ENCODE measurements around the gene OCA2.

Gene OCA2

DNA sequence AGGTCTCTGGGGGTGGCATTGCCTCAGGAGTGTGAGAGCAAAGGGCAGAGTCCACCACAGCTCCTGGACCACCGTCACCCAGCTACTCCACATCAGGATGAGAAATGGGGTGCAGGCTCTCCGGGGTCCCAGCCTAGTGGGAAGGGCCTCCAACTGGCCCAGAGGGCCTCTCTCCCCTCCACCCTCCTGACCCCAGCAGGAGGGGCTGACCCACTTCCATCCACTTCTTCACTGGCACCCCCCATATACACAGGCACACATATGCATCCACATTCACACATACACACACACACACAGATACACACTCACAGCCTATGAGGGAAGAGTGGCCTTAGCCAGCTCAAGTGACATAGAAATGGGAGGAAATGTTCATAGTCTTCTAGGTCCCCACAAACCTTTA lies 286.0 kb downstream of the OCA2 start:
- TF ChIP-seq, protein P1, sequence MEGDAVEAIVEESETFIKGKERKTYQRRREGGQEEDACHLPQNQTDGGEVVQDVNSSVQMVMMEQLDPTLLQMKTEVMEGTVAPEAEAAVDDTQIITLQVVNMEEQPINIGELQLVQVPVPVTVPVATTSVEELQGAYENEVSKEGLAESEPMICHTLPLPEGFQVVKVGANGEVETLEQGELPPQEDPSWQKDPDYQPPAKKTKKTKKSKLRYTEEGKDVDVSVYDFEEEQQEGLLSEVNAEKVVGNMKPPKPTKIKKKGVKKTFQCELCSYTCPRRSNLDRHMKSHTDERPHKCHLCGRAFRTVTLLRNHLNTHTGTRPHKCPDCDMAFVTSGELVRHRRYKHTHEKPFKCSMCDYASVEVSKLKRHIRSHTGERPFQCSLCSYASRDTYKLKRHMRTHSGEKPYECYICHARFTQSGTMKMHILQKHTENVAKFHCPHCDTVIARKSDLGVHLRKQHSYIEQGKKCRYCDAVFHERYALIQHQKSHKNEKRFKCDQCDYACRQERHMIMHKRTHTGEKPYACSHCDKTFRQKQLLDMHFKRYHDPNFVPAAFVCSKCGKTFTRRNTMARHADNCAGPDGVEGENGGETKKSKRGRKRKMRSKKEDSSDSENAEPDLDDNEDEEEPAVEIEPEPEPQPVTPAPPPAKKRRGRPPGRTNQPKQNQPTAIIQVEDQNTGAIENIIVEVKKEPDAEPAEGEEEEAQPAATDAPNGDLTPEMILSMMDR (IDR thresholded peaks at IDR 0.05; ENCODE audit: low read depth, low read length) = no peak
- DNase-seq (ENCODE audit: low read depth in 2 of 2) = no peak
- no peak overlapping the region for H3K4me3 ChIP-seq (replicated peaks in 1 of 2; ENCODE audit: low read depth in 2 of 2, low read length in 2 of 2)

DNA sequence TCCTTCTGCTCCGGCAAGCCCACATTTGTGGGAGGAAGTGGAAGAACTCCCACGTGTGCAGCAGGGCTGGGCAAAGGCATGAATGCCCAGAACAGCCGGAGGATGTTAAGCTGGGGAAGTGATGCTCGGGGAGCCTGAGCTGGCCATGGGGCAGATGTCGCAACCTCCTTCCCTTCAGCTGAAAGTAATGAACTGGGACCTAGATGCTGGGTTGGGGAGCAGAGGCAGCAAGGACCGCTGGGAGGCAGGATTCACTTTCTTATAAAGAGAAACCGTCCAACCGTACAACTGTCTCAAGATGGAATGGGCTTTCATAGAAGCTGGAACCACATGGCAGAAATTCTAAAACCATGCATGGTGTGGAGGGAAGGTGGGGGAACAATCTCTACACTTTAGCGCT lies 290.9 kb downstream of the OCA2 start:
- H3K4me3 ChIP-seq (replicated peaks in 1 of 2; ENCODE audit: low read depth in 2 of 2, low read length in 2 of 2) = no peak overlapping the region
- TF ChIP-seq, protein P1 (IDR thresholded peaks at IDR 0.05; ENCODE audit: low read depth, low read length) = no peak
- DNase-seq (ENCODE audit: low read depth in 2 of 2) = no peak

DNA sequence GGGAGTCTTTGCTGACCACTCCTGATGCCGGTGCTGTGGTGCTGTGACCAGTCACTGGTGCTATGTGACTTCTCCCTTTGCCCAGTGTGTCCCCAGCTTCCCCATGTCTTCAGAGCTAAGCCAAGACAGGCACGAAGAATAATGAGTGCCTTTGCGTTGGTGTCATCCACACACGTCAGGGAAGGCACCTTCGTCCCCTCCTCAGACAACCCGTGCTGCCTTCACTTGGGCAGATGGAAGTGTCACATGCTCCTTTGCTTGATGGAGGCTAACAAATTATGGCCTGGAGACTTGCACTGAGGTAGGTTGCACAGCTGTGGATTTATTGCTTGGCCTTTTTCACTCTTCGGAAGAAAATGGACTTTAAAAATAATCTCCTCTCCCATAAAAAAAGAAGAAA lies 291.8 kb downstream of the OCA2 start:
- H3K4me3 ChIP-seq (replicated peaks in 1 of 2; ENCODE audit: low read depth in 2 of 2, low read length in 2 of 2) = no peak overlapping the region
- TF ChIP-seq, protein P1 (IDR thresholded peaks at IDR 0.05; ENCODE audit: low read depth, low read length) = no peak
- no peak for DNase-seq (ENCODE audit: low read depth in 2 of 2)

DNA sequence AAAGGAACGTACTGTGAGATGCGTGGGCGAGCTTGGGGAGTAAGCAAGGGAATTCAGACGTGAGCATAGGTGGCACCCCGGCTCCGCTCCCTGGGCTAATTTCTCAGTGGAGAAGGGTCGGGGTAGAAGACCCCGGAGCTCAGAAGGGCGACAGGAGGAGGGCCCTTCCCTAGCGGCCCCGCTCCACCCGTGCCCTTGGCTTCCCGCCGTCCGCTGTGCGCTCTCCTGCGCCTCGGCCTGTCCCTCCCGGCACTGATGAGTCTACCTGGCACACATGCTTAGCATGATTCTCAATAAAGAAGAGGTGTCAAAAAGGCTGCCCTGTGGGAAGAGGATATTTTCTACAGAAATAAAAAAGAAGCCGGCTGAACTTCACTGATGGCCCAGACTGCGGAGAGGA lies 292.7 kb downstream of the OCA2 start:
- no peak overlapping the region for H3K4me3 ChIP-seq (replicated peaks in 1 of 2; ENCODE audit: low read depth in 2 of 2, low read length in 2 of 2)
- TF ChIP-seq, protein P1 (IDR thresholded peaks at IDR 0.05; ENCODE audit: low read depth, low read length) = no peak
- DNase-seq (ENCODE audit: low read depth in 2 of 2) = no peak

DNA sequence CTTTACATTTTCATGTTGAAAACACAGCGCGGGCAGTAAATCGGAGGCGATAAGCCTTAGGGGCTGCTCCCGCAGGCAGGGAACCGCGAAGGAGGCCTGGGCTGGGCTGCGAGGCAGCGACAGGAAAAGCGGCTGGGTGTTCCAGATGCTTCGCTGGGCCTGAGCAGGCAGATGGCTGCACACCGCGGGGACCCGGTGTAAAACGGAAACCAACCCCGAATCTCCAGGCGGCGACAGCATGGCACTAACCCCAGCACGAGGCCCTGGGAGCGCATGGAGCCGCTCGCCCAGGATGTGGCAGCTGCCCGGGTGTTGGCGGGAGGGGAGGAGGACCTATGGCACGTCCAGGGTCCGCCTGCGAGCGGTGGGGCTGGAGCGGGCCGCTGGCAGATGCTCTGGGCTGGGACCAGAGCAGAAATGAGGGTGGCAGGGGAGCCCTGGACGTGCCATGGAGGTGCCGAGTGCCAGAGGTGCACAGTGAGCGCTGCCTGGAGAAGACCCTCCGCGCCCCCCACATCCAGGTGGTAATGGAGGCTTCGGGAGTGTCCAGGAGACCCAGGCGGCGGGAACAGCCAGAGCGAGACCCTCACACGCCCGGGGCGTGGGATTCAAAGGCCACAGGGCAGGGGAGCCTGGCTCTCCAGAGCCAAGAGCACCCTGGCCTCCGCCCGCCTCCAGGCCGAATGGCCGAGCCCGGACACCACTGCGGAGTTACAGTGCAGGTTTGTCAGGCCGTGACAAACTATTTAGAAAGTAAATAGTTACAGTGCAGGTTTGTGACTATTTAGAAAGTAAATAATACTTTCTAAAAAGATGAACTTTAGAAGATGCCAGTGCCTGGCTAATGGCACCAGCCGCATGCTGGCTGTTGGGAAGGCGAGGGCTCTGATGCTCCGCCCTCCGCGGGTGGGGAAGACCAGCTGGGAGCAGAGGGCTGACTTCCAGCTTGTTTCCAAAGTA lies 293.6 kb downstream of the OCA2 start:
- no peak for DNase-seq (ENCODE audit: low read depth in 2 of 2)
- TF ChIP-seq, protein P1 (IDR thresholded peaks at IDR 0.05; ENCODE audit: low read depth, low read length) = no peak
- no peak overlapping the region for H3K4me3 ChIP-seq (replicated peaks in 1 of 2; ENCODE audit: low read depth in 2 of 2, low read length in 2 of 2)

DNA sequence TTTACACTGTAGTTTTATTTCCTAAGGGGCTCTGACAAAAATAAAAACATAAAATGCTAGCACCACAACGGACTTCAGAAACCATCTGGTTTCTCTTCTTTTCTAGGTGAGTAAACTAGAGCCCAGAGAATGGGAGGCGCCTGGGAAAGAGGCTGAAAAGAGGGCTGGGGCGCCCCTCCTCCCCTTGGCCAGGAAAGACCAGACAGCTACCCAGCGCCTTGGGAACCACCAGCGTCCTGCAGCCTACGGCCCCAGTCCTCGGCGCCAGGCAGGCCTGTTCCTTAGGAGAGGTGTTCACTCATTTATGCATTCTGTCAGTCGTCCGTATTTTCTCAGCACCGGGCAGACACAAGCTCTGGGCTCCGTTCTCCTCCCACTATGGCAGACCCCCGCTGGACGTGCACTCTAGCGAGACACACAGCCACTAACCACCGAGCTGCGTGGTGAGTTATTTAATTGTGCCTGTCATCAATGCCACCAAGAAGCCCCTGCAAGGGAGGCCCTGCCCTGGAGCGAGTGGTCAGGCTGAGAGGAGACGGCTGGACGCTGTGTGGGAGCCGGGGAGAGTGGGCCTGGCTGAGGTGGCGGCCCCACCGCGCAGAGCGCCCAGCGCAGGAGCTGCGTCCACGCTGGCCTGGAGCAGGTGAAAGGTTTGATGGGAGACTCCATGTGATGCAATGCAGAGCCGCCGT lies 294.4 kb downstream of the OCA2 start:
- TF ChIP-seq, protein P1 (IDR thresholded peaks at IDR 0.05; ENCODE audit: low read depth, low read length) = no peak
- H3K4me3 ChIP-seq (replicated peaks in 1 of 2; ENCODE audit: low read depth in 2 of 2, low read length in 2 of 2) = no peak overlapping the region
- no peak for DNase-seq (ENCODE audit: low read depth in 2 of 2)

Data from cardiac fibroblast (primary cell).